ENCODE results near the gene CLSTN1. TPM values are rescaled to one million over a fixed set of nuclear protein-coding genes. Genes with fewer than 3 reads are reported as not detected.

The CLSTN1 gene
- total RNA-seq, 1 donor from 2014 or later = 75.4 TPM

- no peaks in the 10 kb centered on the region for H3K36me3 Mint-ChIP-seq
- no peaks in the 10 kb centered on the region for H3K27me3 ChIP-seq
- TF ChIP-seq CTCF (IDR thresholded peaks at IDR 0.05) = no peak
- no peak for TF ChIP-seq EZH2 (IDR thresholded peaks at IDR 0.05)
- no peak for TF ChIP-seq EZH2phosphoT487 (IDR thresholded peaks at IDR 0.05)
- H3K4me2 ChIP-seq = no peak overlapping the region
- H3K4me1 Mint-ChIP-seq = peaks cover 25% of the 10 kb centered on the region
- H3K9me3 Mint-ChIP-seq = no peaks in the 10 kb centered on the region
- peaks cover 12% of the 10 kb centered on the region for H4K20me1 ChIP-seq (ENCODE audit: low read depth)
- no peak for DNase-seq (ENCODE audit: low spot score)
- H3F3A ChIP-seq (ENCODE audit: low read depth) = no peaks in the 10 kb centered on the region
- H3K9me3 ChIP-seq (ENCODE audit: low read depth) = no peaks in the 10 kb centered on the region
- peaks cover 6% of the 10 kb centered on the region for H3K27me3 Mint-ChIP-seq (ENCODE audit: insufficient read depth, low read depth)
- H3K27ac Mint-ChIP-seq = no peak overlapping the region
- H3K4me3 ChIP-seq = no peak overlapping the region
- no peak overlapping the region for H3K9ac ChIP-seq
- no peaks in the 10 kb centered on the region for H3K36me3 ChIP-seq
- no peak overlapping the region for H3K27ac ChIP-seq
- H3K4me1 ChIP-seq = peaks cover 19% of the 10 kb centered on the region
- H3K79me2 ChIP-seq (ENCODE audit: low read depth) = no peaks in the 10 kb centered on the region
- H3K4me3 Mint-ChIP-seq = no peak overlapping the region
- no peak overlapping the region for H2AFZ ChIP-seq (replicated peaks)
Observed at GRCh38 chr1:9843576-9843945, 19.8 kb upstream of the CLSTN1 start.

GRCh38 chr1:9842781-9843575 is 19.2 kb upstream of the CLSTN1 start:
- Mint-ChIP-seq H3K9me3 (no peaks in the 10 kb centered on the region), H3K4me3 (no peak overlapping the region), H3K36me3 (no peaks in the 10 kb centered on the region), H3K4me1 (peaks cover 22% of the 10 kb centered on the region), H3K27ac (no peak overlapping the region), H3K27me3 (ENCODE audit: insufficient read depth, low read depth) (peaks cover 6% of the 10 kb centered on the region)
- Histone ChIP-seq H3K27ac (no peak overlapping the region), H3K27me3 (no peaks in the 10 kb centered on the region), H3K9ac (no peak overlapping the region), H3K4me3 (no peak overlapping the region), H3K36me3 (no peaks in the 10 kb centered on the region), H4K20me1 (ENCODE audit: low read depth) (peaks cover 12% of the 10 kb centered on the region), H2AFZ (replicated peaks) (no peak overlapping the region), H3K4me1 (peaks cover 19% of the 10 kb centered on the region), H3F3A (ENCODE audit: low read depth) (no peaks in the 10 kb centered on the region), H3K79me2 (ENCODE audit: low read depth) (no peaks in the 10 kb centered on the region), H3K9me3 (ENCODE audit: low read depth) (no peaks in the 10 kb centered on the region), H3K4me2 (no peak overlapping the region)
- TF ChIP-seq CTCF (IDR thresholded peaks at IDR 0.05) (no peak), EZH2 (IDR thresholded peaks at IDR 0.05) (no peak), EZH2phosphoT487 (IDR thresholded peaks at IDR 0.05) (no peak)
- no peak for DNase-seq (ENCODE audit: low spot score)

- no peak overlapping the region for H2AFZ ChIP-seq (replicated peaks)
- no peaks in the 10 kb centered on the region for H3K9me3 ChIP-seq (ENCODE audit: low read depth)
- no peak overlapping the region for H3K27ac ChIP-seq
- no peaks in the 10 kb centered on the region for H3F3A ChIP-seq (ENCODE audit: low read depth)
- no peaks in the 10 kb centered on the region for H3K79me2 ChIP-seq (ENCODE audit: low read depth)
- H3K4me3 ChIP-seq = no peak overlapping the region
- no peaks in the 10 kb centered on the region for H3K27me3 ChIP-seq
- no peak overlapping the region for H3K4me2 ChIP-seq
- no peaks in the 10 kb centered on the region for H3K9me3 Mint-ChIP-seq
- H4K20me1 ChIP-seq (ENCODE audit: low read depth) = peaks cover 9% of the 10 kb centered on the region
- TF ChIP-seq EZH2 (IDR thresholded peaks at IDR 0.05) (no peak), CTCF (IDR thresholded peaks at IDR 0.05) (no peak), EZH2phosphoT487 (IDR thresholded peaks at IDR 0.05) (no peak)
- H3K36me3 Mint-ChIP-seq = no peaks in the 10 kb centered on the region
- no peak overlapping the region for H3K4me3 Mint-ChIP-seq
- no peak overlapping the region for H3K27ac Mint-ChIP-seq
- no peak for DNase-seq (ENCODE audit: low spot score)
- peaks cover 6% of the 10 kb centered on the region for H3K27me3 Mint-ChIP-seq (ENCODE audit: insufficient read depth, low read depth)
- no peaks in the 10 kb centered on the region for H3K36me3 ChIP-seq
- no peak overlapping the region for H3K9ac ChIP-seq
- H3K4me1 ChIP-seq = peaks cover 18% of the 10 kb centered on the region
- peaks cover 20% of the 10 kb centered on the region for H3K4me1 Mint-ChIP-seq
Observed at GRCh38 chr1:9842073-9842711, 18.4 kb upstream of the CLSTN1 start.

All from neural progenitor cell (in vitro differentiated cells).